NCI-H82 (cell line): ENCODE measurements around the gene KRT7.
A peak's percentile ranks its signal among the peaks of the same experiment; 100 is the strongest.
"Not testable (repeated sequence)": the region's sequence is repeated elsewhere in the genome, so short reads cannot be mapped to it uniquely, and the experiment has no call there.

Source experiments
- DNase-seq: peaks from one replicate; lab custom pipeline; 2025; lab: John Stamatoyannopoulos, UW

The KRT7 gene

DNA sequence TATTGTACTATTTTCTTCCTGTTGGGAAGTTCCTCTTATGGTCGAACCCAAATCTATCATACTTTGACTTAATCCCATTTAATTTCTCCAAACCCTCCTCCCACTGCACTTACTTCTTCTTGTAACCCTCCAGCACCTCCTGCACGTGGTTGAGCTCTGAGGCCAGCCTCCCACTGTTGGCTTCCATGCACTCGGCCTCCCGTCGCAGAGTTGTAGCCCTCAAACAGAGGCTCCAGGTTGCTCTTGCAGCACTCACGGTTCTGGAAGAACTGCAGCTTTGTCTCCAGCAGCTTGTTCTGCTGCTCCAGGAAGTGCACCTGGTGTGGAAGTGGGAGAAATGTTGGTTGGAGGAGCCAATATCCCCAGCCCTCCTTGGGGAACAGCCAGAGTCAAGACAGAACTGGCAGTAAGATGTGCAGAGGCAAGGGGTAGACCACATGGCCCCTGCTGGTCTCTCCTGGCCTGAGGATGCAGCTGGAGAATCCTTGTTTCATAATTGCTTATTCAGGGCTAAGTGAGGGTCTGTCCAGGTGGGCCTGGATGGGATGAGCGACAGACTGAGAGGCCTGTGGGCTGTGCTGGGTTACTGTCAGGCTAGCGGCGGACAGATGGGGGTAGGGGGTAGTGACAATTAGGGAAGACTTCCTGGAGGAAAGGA lies 23.0 kb downstream of the KRT7 start:
- no peak for DNase-seq

DNA sequence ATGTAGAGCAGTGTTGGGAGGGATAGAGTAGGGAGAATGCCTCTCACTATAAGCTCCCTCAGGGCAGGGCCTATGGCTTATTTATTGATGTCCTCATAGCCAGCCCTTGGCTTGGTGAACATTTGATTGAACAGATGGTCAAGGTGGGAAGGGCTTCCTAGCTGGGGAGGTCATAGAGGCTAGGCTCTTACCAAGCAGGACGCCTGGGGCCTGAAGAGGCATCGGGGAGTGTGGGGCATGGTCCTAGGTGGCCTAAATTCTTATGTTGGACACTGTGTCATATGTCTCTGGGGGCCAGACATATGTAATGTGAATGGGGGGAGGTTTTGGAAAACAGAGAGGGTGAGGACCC lies 23.5 kb downstream of the KRT7 start:
- no peak for DNase-seq

GRCh38 chr12:52257074-52257551 lies 24.1 kb downstream of the KRT7 start:
- no peak for DNase-seq

- DNase-seq = not testable (repeated sequence)
These were observed 24.9 kb downstream of the KRT7 start for GRCh38 chr12:52257922-52258321.

DNA sequence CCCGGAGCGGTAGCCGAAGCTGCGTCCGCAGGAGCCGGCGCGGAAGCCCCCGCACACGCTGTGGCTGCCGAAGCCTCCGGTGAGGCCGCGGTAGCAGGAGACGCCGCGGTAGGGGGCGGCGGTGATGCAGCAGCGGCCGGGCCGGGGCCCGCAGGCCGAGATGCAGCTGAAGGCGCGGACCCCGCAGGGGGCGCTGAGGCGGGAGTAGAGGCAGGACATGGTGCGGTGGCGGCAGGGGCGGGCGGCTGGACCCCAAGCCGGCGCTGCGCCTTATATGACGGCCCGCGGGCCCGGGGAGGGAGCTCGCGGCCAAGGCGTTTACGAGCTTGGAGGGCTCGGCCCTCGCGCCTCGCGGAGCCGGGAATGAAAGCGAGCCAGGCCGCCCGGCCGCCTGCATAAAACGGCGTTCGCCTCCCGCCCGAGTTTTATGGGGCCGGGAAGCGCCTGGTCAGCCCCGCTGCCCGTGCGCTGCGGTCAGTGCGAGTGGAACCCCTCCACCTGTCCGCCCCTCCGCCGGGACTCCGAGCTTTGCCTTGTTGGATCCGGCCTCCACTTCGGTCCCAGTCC lies 25.4 kb downstream of the KRT7 start:
- DNase-seq = no peak

DNA sequence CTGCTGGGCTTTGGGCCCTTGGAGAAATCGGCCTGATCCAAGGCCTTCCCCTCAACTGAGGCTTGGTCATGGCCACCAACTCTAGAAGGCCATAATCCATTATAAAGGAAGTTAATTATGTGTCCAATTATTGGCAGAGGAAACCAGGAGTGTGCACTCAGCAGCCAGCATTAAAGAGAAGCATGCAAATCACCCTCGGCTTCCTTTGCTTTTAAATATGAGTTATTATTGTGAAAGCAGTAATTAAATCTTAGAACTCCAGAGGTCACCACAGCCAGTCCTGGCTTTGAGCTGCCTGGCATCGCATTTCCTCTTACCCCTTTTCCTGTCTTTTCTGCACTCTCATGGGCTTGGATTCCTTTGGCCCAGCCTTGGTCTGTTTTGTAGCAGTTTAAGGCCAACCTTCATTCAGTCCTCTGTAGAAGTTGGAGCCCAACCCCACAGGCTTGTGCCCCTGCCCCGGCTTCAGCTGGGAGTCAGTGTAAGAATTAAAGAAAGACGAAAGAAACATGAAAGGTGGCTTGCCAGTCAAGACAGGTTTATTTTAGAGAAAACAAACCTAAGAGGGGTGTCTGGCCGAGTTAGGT lies 26.7 kb downstream of the KRT7 start:
- no peak for DNase-seq

- DNase-seq = peak; percentile 36
These were observed 27.5 kb downstream of the KRT7 start for GRCh38 chr12:52260361-52261207.

GRCh38 chr12:52261208-52261484 lies 28.1 kb downstream of the KRT7 start:
- DNase-seq = no peak

GRCh38 chr12:52262286-52262685 lies 29.2 kb downstream of the KRT7 start:
- DNase-seq = no peak

DNA sequence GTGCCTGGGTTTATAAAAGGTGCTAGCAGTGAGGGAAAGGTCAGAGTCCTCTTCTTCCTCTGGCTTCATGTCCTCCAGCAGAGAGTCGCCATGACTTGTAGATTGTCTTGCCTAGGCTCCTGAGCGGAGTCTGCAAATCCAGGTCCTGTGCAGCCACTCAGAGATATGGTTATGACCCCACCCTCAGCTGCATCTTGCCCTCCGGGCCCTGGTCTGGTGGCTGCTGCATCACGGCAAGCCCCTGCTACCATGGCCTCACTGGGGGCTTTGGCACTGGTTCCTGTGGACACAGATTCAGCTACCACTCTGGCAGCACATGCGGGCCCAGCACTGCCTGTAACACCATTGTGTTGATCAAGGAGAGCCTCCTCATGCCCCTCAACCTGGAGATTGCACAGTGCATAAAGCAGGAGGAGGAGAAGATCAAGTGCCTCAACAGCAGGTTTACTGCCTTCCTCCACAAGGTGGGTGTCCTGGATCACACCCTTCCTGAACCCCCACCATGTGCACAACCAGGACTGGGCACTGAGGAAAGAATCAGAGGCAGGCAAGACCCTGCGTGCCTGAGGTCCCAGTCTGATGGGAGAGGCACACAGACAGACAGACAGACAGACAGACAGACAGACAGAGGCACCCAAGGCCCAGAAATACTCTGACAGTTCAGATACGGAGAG lies 30.9 kb downstream of the KRT7 start:
- DNase-seq = no peak

DNA sequence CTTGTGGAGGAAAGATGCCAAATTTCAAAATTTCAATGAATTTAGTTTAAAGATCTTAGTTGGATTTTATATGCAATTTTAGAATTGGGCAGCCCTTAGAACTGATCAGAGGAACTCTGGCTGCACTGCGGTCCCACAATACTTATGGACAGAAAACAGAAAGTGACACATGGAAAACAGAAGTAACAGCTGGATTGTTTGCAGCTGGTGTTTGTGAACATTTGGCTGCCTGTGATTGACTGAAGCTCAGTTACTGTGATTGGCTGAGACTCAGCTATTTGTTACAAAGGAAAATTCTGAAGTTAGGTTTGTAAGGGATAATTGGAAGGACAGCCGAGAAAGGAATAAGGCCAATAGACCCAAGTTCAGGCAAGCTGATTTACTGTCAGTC lies 31.4 kb downstream of the KRT7 start:
- no peak for DNase-seq

DNA sequence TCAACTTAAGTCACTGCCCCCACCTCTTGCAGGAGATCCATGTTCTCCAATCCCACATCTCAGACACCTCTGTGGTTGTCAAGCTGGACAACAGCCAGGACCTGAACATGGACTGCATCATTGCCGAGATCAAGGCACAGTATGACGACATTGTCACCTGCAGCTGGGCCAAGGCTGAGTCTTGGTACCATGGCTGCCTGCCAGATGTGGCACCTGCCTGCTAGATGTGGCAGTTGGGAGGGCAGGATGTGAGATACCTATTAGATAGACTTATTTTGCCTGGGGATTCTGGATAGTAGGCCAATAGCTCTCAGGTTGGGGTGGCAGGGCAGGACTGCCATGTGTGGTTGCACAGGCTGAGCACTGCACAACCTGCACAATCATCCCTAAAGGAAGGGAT lies 33.5 kb downstream of the KRT7 start:
- no peak for DNase-seq

DNA sequence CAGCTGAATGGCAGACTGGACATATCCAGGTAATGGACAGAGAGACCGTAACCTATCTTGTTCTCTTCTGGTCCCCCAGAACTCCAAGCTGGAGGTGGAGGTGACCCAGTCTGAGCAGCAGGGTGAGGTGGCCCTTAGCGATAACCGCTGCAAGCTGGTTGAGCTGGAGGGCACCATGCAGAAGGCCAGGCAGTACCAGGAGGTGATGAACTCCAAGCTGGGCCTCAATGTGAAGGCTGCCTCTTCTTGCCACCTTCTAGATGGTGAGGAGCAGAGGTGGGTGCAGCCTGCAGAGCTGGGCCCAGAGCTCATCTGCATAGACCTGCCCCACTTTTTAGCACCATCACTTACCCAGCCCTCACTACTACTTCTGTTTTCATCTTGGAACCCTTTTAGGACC lies 34.2 kb downstream of the KRT7 start:
- DNase-seq = no peak

DNA sequence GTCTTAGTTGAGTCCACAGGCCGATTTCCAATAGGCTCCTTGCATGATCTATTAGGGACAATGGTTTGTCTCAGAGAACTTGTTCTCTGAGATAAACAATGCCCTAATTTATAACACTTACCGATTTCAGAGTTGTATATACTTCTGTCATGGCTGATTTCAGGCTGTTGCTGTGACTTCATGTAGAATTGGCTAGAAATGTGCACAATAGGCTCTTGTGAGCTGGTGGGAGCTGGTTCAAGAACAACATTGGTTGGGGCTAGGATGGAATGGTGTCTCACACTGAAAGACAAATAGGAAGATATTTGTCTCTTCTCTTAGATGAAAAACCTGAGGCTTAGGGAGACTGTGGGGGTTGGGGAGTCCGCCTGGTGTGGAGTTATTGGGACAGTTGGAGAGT lies 34.7 kb downstream of the KRT7 start:
- DNase-seq = no peak

DNA sequence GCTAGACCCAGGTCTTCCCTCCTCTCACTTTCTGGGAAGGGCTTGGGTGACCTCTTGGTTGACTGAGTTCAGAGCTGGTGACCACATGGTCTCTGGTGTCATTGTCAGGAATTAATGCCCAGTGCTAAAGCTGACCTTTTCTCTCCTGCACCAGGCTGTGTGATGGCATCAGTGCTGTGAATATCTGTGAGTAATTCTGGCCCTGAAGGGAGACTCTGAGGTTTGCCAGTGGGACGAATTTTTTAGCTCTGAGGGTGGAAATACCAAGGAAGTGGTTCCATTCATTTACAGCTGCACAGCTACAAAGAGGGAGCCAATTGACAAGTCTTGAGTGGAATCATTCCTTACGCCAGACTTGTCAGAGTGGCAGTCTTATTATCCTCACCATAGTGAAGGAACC lies 35.2 kb downstream of the KRT7 start:
- DNase-seq = no peak

DNA sequence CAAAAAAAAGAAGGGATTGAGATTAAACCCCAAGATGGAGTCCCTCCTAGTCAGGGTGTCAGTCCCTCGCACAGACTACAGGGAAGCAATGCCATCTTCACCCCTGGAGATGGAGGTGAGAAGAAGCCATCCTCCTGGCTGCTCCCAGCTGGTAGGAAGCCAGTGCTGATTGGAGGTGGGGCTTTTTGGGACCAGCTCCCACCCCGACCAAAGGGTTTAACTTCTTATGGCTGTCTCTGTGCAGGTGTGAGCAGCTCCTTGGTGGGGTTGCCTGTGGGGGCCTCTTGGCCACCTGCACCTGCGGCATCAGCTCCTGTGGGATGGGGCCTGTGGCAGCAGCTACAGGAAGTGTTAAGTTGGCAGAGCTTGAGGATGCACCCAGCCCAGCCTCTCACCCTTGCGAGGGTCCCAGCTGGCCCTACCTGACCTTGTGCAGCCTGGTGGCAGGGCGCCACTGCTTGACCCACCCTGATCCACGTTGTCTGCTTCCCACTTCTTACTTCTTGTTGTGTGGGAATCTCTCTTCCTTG lies 37.6 kb downstream of the KRT7 start:
- no peak for DNase-seq

GRCh38 chr12:52271158-52271557 lies 38.1 kb downstream of the KRT7 start:
- DNase-seq = no peak

DNA sequence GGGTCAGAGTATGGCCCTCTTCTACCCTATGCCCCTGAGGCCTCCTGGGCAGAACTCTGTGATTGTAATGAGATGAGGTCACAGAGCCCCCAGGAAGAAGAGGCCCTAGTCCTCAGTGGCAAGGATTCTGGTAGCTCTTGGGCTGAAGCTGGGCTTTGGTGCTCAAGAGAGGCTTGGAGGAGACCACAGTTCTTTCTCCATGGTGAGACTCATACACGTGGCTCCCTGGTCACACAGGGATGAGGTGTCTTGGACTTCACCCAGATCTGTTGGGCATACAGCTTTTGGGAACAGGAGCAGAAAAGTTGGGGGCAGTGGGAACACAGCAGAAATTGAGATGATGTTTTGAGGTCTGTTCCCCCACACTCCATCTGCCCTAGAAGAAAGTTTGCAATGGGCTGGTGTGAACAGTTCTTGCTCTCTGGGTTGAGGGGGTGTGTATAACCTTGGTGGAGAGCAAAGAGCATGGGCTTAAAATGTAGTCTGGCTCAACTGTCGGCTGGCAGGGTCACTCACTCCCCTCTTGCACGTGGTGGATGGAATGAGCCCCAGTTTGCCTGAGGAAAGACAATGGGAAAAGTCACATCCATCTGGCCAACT lies 41.6 kb downstream of the KRT7 start, which contains the start of gene KRT86:
KRT86 (plus strand) TSS at position 125 of the 600 bp plus-strand sequence. CDS start 27,272 bp downstream, outside the sequence.
- DNase-seq = no peak

- DNase-seq = no peak
These were observed 42.6 kb downstream of the KRT7 start for GRCh38 chr12:52275686-52276085.

GRCh38 chr12:52277486-52278245 lies 44.6 kb downstream of the KRT7 start:
- no peak for DNase-seq
